Measurements from ENCODE around the gene ARSA.
"Not testable (repeated sequence)": the region's sequence is repeated elsewhere in the genome, so short reads cannot be mapped to it uniquely, and the experiment has no call there.

The ARSA gene

DNA sequence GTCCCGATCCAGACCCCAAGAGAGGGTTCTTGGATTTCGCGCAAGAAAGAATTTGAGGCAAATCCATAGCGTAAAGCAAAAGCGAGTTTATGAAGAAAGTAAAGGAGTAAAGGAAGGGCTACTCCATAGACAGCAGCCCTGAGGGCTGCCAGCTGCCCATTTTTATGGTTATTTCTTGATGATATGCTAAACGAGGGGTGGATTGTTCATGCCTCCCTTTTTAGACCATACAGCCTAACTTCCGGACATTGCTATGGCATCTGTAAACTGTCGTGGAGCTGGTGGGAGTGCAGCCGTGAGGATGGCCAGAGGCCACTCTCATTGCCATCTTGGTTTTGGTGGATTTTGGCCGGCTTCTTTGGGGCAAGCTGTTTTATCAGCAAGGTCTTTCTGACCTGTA is 25.3 kb upstream of the ARSA start:
- no peak for DNase-seq

GRCh38 chr22:50643821-50644101 is 15.8 kb upstream of the ARSA start:
- DNase-seq, result not testable (repeated sequence)

GRCh38 chr22:50643021-50643820 is 15.3 kb upstream of the ARSA start:
- DNase-seq, result not testable (repeated sequence)

DNA sequence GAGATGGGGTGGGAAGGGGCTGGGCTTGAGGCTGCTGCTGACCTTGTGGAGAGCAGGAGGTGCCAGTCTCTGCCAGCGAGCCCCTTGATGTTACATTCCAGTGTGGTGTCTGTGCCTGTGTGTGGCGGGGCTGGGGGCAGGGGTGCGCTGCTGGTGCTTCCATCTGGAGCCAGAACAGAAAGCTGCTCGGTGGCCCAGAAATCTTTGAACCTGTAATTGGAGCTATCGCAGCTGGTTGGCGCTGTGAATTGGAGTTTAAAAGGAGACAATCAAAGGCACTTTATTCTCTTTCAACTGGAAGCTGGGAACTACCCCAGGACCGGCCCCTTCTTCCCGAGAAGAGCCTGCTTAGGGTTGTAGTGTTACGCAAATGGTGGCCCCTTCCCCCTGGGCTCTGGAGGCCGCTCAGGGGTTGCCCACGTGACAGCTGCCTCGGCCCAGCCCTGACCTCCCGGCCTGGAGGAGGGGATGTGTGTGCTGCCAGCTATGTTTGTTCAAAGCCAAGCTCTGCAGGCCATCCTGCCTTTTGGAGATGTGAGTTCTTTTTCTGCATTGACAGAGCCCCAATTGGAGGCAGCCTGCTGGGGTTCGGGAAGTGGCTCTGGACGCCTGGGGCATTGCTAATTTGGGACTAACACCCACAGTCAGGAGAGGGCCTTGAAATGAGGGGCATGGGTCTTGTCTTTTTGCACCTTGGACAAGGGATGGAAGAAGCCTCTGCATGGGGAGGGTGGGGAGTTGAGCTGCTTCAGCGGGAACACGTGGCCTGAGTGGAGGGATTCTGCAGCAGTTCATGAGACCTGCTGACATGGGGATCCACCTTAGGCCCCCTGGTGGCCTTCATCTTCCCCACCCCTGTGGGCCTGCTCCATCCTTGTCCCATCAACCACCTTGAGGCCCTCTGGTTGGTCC is 14.0 kb upstream of the ARSA start:
- DNase-seq, result no peak

GRCh38 chr22:50640857-50641647 is 13.1 kb upstream of the ARSA start:
- no peak for DNase-seq

DNA sequence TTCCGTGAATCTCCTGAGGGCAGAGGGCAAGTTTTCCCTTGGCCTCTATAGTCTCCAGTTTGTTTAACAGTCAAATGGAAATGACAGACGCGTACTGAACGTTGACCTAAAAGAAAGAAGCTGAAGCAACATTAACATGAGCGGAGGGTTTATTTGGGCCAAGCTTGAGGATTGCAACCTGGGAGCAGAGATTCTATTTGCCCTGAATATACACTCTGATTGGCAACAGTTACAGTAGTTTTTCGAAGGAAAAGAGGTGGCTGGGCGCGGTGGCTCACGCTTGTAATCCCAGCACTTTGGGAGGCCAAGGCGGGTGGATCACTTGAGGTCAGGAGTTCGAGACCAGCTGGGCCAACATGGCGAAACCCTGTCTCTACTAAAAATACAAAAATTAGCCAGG is 12.3 kb upstream of the ARSA start:
- not testable (repeated sequence) for DNase-seq

- no peak for DNase-seq
Measured at GRCh38 chr22:50635591-50635990, 7.6 kb upstream of the ARSA start.

- DNase-seq, result no peak
Measured at GRCh38 chr22:50633771-50634170, 5.8 kb upstream of the ARSA start.

DNA sequence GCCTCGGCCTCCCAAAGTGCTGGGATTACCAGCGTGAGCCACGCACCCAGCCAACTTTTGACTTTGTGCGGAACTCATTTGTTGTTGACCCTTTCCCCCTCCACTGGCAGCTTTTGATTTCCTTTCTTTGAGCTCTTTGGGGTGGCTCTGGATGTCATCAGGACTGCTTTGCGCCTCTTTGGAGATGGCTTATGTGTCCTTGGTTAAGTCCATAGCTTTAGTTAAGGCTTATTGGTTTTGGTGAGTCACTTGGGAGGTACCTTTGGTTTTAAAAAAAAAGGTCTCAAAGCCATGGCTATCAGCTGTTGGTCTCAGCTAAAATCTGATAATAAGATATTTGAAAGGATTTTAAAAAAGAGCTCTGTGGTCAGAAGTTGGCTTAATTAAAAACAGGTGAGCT is 5.1 kb upstream of the ARSA start:
- no peak for DNase-seq

DNA sequence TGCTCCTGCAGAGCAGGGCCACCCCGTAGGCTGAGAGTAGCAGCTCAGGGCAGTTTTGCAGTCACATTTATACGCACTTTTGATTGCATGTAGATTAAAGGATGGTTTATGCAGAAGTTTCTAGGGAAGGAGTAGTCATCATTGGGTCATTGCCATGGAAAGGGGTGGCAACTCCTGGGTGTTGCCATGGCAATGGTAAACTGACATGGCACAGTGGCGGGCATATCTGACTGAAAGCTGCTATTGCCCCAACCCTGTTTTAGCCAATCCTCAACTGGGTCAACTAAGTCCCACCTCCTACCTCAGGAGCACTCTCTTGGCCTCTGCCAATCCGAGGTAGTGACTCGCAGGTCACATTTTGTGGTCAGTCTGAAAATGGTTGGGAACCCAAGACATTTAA is 2.4 kb upstream of the ARSA start:
- no peak for DNase-seq

DNA sequence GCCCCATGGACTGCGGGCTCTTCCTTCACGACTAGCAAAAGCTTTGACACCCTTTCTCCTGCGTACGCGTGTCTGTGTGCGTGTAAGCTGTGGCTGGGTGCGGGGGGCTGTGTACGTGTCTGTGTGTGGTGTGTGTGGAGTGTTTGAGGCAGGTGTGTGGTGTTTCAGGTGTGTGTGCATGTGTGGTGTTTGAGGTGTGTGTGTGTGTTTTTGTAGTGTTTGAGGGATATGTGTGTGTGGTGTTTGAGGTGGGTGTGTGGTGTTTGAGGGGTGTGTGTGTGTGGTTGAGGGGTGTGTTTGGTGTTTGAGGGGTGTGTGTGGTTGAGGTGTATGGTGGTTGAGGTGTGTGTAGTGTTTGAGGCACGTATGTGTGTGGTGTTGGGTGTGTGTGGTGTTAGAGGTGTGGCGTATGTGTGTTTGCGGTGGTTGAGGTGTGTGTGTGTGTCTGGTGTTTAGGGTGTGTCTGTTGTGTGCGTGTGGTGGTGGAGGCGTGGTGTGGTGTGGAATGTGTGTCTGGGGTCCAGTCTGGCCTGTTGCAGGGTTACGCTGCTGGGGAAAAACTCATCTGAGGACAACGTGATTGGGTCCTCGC is 687 bp upstream of the ARSA start:
- no peak for DNase-seq

GRCh38 chr22:50626850-50627641 is 906 bp downstream of the ARSA start:
- no peak for DNase-seq

GRCh38 chr22:50626314-50626849 is 1.6 kb downstream of the ARSA start:
- no peak for DNase-seq

DNA sequence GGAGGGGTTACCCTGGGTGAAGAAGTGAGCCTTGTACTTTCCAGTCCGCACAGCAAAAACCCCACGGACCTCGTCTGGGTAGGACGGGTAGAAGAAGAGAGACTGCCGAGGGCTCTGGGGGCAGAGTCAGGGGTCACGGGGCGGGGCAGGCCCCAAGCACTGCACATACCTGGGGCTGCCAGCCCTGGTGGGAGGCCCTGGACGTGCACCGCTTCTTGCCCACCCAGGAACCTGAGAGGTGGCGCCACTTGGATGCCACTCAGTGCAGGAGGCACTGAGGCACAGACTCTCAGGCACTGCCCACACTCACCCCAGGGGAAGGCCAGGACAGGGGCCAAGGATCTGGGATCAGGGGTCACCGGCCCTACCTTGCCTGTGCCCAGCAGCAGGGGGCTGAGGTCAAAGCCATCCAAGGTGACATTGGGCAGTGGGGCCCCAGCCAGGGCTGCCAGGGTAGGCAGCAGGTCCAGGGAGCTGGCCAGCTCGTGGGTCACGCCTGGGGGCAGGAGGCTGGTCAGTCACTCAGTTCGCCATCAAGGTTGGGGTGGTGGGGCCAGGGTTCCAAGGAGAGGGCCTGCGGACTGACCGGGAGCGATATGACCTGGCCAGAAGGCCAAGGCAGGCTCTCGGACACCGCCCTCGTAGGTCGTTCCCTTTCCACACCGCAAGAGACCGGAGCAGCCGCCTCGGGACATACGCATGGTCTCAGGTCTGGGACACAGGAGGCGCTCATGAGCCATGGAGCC is 2.2 kb downstream of the ARSA start:
- DNase-seq, result no peak

DNA sequence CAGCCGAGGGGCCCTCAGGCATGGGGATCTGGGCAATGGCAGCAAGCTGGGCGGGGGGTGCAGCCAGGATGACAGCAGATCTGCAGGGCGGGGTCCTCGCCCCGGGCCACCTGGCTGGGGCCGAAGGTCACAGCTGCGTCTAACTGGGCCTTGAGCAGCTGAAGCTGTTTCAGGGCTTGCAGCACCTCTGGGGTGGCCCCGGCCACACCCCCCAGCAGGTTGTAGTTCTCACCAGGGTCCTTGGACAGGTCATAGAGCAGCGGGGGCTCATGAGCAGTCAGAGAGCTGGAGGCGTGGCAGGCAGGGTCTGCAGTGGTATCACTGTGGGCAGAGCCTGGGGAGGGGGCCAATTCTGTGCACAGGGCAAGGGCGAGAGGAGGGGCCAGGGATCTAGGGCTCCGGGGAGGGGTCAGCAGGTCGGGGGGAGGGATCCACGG is 2.8 kb downstream of the ARSA start:
- no peak for DNase-seq

DNA sequence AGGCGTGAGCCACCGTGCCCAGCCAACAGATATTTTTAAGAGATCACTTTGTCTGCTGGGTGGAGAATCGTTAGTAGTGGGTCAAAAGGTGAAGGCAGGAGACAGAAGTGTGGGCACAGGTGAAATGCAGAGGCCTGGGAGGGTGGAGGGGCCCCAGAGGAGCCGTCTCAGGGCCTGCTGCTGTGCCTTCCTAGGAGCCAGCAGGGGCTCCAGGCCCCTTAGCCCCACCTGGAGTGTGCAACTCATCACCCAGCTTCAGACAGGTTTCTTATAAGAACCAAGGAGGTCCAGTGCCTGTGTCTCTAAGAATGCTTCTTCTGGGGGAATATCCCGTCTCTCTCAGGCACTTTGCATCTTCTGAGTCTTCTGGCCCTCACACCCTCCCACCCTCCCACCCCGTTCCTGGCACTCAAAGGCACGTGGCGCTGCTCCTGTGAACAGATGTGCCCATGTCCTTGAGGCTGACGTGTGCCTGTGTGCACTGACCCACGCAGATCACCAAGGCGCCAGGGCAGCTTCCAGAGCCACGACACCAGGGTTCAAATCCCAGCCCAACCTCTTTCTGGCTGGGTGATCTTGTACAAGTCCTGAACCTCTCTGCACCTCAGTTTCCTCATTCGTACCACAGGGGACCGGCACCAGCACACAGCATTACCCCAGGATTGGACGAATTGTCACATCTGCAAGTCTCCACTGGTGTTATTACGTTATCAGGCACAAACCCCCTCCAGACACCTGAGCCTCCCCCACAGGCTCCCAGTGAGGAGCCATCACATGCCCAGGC is 3.4 kb downstream of the ARSA start:
- DNase-seq, result no peak

- no peak for DNase-seq
Measured at GRCh38 chr22:50622723-50623327, 5.1 kb downstream of the ARSA start.

- DNase-seq, result no peak
Measured at GRCh38 chr22:50621948-50622722, 5.8 kb downstream of the ARSA start.

GRCh38 chr22:50621356-50621880 is 6.5 kb downstream of the ARSA start:
- DNase-seq, result no peak
